ENCODE measurements around the gene TLR9. TPM values are rescaled to one million over a fixed set of nuclear protein-coding genes. Genes with fewer than 3 reads are reported as not detected.

The TLR9 gene
- total RNA-seq, 1 experiment from 2014 or later, result not detected

GRCh38 chr3:52262447-52262846 lies 37.0 kb upstream of the TLR9 start:
- BruUV-seq (replicated peaks), result no TSS peak
- Histone ChIP-seq H2AFZ (ENCODE audit: low read length) (no peak overlapping the region), H3F3A (ENCODE audit: low read length, unreplicated experiment) (no peaks in the 10 kb centered on the region), H3K4me2 (ENCODE audit: low read length) (no peak overlapping the region), H3K79me2 (ENCODE audit: low read length) (peaks cover 60% of the 10 kb centered on the region), H3K9me2 (replicated peaks; ENCODE audit: low read length) (no peaks in the 10 kb centered on the region), H3K9ac (ENCODE audit: low read length) (no peak overlapping the region), H3K4me1 (ENCODE audit: insufficient read depth, low read length) (no peaks in the 10 kb centered on the region; the same call in 1 of the 2 replicates), H3K9me3 (ENCODE audit: low read length) (no peaks in the 10 kb centered on the region), H3K27ac (ENCODE audit: low read length) (no peak overlapping the region), H4K20me1 (ENCODE audit: low read length) (peaks cover 23% of the 10 kb centered on the region), H3K4me3 (ENCODE audit: low read length) (no peak overlapping the region), H3K36me3 (ENCODE audit: low read depth, low read length) (peaks cover 89% of the 10 kb centered on the region), H3K27me3 (ENCODE audit: low read length) (no peaks in the 10 kb centered on the region)
- ChIA-PET POLR2A (ENCODE audit: unreplicated experiment) (no interaction called here), CTCF (no interaction called here)
- no peak for TF ChIP-seq EZH2phosphoT487 (IDR thresholded peaks at IDR 0.05; ENCODE audit: borderline replicate concordance, low read length)
- TF ChIP-seq CTCF (conservative IDR thresholded peaks at IDR 0.05; ENCODE audit: low read depth, low read length), result no peak
- no peak for TF ChIP-seq EZH2 (IDR thresholded peaks at IDR 0.05; ENCODE audit: low read length, unreplicated experiment)
- no peak for ATAC-seq
- DNase-seq, result no peak
- intact Hi-C loops (cut with micrococcal nuclease), result no loop called here

- Histone ChIP-seq H3F3A (ENCODE audit: low read length, unreplicated experiment) (peaks cover under 1% of the 10 kb centered on the region), H3K27ac (ENCODE audit: low read length) (no peak overlapping the region)
- POLR2A ChIA-PET (ENCODE audit: unreplicated experiment), result no interaction called here
These were observed 34.0 kb upstream of the TLR9 start for GRCh38 chr3:52259448-52259847.

GRCh38 chr3:52259035-52259434 lies 33.6 kb upstream of the TLR9 start:
- no TSS peak for BruUV-seq (replicated peaks)
- Histone ChIP-seq H3K9me2 (replicated peaks; ENCODE audit: low read length) (no peaks in the 10 kb centered on the region), H3K27me3 (ENCODE audit: low read length) (no peaks in the 10 kb centered on the region), H3K36me3 (ENCODE audit: low read depth, low read length) (peaks cover 90% of the 10 kb centered on the region), H4K20me1 (ENCODE audit: low read length) (peaks cover 14% of the 10 kb centered on the region; the same call in 1 of the 2 replicates), H3K9ac (ENCODE audit: low read length) (no peak overlapping the region), H3K4me1 (ENCODE audit: insufficient read depth, low read length) (no peaks in the 10 kb centered on the region), H2AFZ (ENCODE audit: low read length) (no peak overlapping the region), H3K4me2 (ENCODE audit: low read length) (no peak overlapping the region), H3K4me3 (ENCODE audit: low read length) (no peak overlapping the region), H3F3A (ENCODE audit: low read length, unreplicated experiment) (peaks cover 2% of the 10 kb centered on the region), H3K79me2 (ENCODE audit: low read length) (peaks cover 35% of the 10 kb centered on the region), H3K9me3 (ENCODE audit: low read length) (no peaks in the 10 kb centered on the region), H3K27ac (ENCODE audit: low read length) (no peak overlapping the region)
- intact Hi-C loops (cut with micrococcal nuclease), result no loop called here
- CTCF ChIA-PET, result no interaction called here
- TF ChIP-seq CTCF (conservative IDR thresholded peaks at IDR 0.05; ENCODE audit: low read depth, low read length), result no peak
- no peak for TF ChIP-seq EZH2phosphoT487 (IDR thresholded peaks at IDR 0.05; ENCODE audit: borderline replicate concordance, low read length)
- TF ChIP-seq EZH2 (IDR thresholded peaks at IDR 0.05; ENCODE audit: low read length, unreplicated experiment), result no peak
- ATAC-seq (peak; percentile 55), DNase-seq (no peak)
- POLR2A ChIA-PET (ENCODE audit: unreplicated experiment), result no interaction called here

More at GRCh38 chr3:52259448-52259847, 34.0 kb upstream of the TLR9 start:
- no peak overlapping the region for H3K9ac ChIP-seq (ENCODE audit: low read length)
- peaks cover 90% of the 10 kb centered on the region for H3K36me3 ChIP-seq (ENCODE audit: low read depth, low read length)
- H3K9me3 ChIP-seq (ENCODE audit: low read length), result no peaks in the 10 kb centered on the region
- H3K79me2 ChIP-seq (ENCODE audit: low read length), result peaks cover 39% of the 10 kb centered on the region
- H3K4me2 ChIP-seq (ENCODE audit: low read length), result no peak overlapping the region
- BruUV-seq (replicated peaks), result no TSS peak
- no peak for ATAC-seq
- no peaks in the 10 kb centered on the region for H3K4me1 ChIP-seq (ENCODE audit: insufficient read depth, low read length)
- no peak for TF ChIP-seq CTCF (conservative IDR thresholded peaks at IDR 0.05; ENCODE audit: low read depth, low read length)
- no peak for TF ChIP-seq EZH2 (IDR thresholded peaks at IDR 0.05; ENCODE audit: low read length, unreplicated experiment)
- no peak overlapping the region for H3K4me3 ChIP-seq (ENCODE audit: low read length)
- H4K20me1 ChIP-seq (ENCODE audit: low read length), result peaks cover 14% of the 10 kb centered on the region; the same call in 1 of the 2 replicates
- no peaks in the 10 kb centered on the region for H3K9me2 ChIP-seq (replicated peaks; ENCODE audit: low read length)
- intact Hi-C loops (cut with micrococcal nuclease), result no loop called here
- DNase-seq, result no peak
- H2AFZ ChIP-seq (ENCODE audit: low read length), result no peak overlapping the region
- no peaks in the 10 kb centered on the region for H3K27me3 ChIP-seq (ENCODE audit: low read length)
- CTCF ChIA-PET, result no interaction called here
